ENCODE measurements around the gene DTNA.

Gene DTNA

DNA sequence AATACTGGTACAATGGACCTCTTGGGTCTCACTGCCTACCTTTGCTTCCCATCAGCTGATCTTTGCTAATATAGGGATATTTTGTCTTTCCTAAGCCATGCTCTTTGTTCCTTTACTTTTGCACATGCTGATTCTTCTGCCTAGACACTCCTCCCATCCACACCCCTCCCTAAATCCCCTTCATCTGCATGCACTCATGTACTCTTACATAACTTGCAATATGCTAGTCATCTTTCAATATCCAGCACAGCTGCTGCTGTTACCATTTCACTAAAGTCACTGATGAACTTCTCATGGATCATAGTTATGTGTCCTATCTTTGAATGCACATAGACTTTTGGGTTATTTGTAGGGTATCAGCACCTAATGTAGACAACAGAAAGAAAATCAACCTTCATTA lies 18.5 kb upstream of the DTNA start:
- Histone ChIP-seq H3K4me3 (ENCODE audit: severe bottlenecking) (no peak overlapping the region), H3K27me3 (ENCODE audit: insufficient read depth, poor library complexity, severe bottlenecking) (no peaks in the 10 kb centered on the region), H3K9me3 (ENCODE audit: severe bottlenecking) (no peaks in the 10 kb centered on the region), H3K4me1 (ENCODE audit: insufficient read depth, poor library complexity, severe bottlenecking) (no peaks in the 10 kb centered on the region), H3K27ac (ENCODE audit: poor library complexity, severe bottlenecking) (no peak overlapping the region), H3K36me3 (ENCODE audit: low read depth) (no peaks in the 10 kb centered on the region)
- DNase-seq (ENCODE audit: low spot score) (no peak), ATAC-seq (ENCODE audit: low read depth) (no peak)
- TF ChIP-seq, protein P1, sequence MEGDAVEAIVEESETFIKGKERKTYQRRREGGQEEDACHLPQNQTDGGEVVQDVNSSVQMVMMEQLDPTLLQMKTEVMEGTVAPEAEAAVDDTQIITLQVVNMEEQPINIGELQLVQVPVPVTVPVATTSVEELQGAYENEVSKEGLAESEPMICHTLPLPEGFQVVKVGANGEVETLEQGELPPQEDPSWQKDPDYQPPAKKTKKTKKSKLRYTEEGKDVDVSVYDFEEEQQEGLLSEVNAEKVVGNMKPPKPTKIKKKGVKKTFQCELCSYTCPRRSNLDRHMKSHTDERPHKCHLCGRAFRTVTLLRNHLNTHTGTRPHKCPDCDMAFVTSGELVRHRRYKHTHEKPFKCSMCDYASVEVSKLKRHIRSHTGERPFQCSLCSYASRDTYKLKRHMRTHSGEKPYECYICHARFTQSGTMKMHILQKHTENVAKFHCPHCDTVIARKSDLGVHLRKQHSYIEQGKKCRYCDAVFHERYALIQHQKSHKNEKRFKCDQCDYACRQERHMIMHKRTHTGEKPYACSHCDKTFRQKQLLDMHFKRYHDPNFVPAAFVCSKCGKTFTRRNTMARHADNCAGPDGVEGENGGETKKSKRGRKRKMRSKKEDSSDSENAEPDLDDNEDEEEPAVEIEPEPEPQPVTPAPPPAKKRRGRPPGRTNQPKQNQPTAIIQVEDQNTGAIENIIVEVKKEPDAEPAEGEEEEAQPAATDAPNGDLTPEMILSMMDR (IDR thresholded peaks at IDR 0.05; ENCODE audit: poor library complexity, severe bottlenecking), result no peak

DNA sequence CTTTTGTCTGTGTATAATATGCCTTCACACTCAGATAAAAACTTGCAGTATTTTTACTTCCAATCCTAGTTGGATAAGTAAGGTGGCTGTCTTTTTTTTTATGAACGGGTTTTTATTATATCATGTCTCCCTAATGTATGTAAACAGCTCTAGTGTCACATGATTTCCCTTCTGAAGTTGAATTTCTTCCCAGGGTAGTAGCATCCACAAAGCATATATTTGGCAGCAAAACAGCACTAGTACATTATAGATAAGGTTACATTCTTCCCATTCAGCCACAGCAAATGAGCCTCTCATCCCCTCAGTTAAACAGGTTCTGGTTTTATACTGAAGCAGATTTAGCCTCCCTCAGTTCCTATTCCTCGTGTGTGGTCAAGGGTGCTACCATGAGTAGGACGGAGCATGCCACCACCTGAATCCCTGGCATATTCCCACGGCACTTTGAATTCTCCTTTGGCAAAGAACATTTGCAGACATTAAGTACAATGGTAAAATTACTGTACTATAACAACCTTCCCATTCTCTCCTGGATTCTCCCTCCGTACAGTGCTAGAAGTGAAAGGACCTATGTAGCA lies 15.4 kb upstream of the DTNA start:
- ATAC-seq (ENCODE audit: low read depth) (no peak), DNase-seq (ENCODE audit: low spot score) (no peak)
- H3K27me3 ChIP-seq (ENCODE audit: insufficient read depth, poor library complexity, severe bottlenecking), result no peaks in the 10 kb centered on the region
- H3K4me3 ChIP-seq (ENCODE audit: severe bottlenecking), result no peak overlapping the region
- no peaks in the 10 kb centered on the region for H3K9me3 ChIP-seq (ENCODE audit: severe bottlenecking)
- no peaks in the 10 kb centered on the region for H3K36me3 ChIP-seq (ENCODE audit: low read depth)
- TF ChIP-seq, protein P1 (IDR thresholded peaks at IDR 0.05; ENCODE audit: poor library complexity, severe bottlenecking), result no peak
- no peak overlapping the region for H3K27ac ChIP-seq (ENCODE audit: poor library complexity, severe bottlenecking)
- peaks cover 16% of the 10 kb centered on the region for H3K4me1 ChIP-seq (ENCODE audit: insufficient read depth, poor library complexity, severe bottlenecking)

DNA sequence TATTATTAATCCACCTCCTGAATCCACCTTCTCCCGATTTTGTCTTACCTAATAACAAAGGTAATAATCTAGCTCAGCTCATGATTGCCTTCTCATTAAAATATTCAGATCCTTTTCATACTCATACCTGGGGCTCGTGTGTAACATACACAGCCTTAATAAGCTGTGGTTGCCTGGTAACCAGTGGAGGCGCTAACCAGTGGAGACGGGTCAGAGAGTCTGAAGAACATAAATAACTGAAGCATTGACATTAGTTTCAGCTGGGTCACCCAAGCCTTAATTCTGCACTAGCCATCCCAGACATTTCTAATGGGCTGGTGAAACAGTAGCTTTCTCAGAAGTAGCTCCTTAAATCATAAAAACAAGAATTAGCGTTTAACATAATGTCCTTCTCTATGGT lies 14.8 kb upstream of the DTNA start:
- Histone ChIP-seq H3K4me3 (ENCODE audit: severe bottlenecking) (no peak overlapping the region), H3K27ac (ENCODE audit: poor library complexity, severe bottlenecking) (no peak overlapping the region), H3K36me3 (ENCODE audit: low read depth) (no peaks in the 10 kb centered on the region), H3K9me3 (ENCODE audit: severe bottlenecking) (no peaks in the 10 kb centered on the region), H3K4me1 (ENCODE audit: insufficient read depth, poor library complexity, severe bottlenecking) (peaks cover 16% of the 10 kb centered on the region), H3K27me3 (ENCODE audit: insufficient read depth, poor library complexity, severe bottlenecking) (no peaks in the 10 kb centered on the region)
- DNase-seq (ENCODE audit: low spot score) (no peak), ATAC-seq (ENCODE audit: low read depth) (no peak)
- TF ChIP-seq, protein P1 (IDR thresholded peaks at IDR 0.05; ENCODE audit: poor library complexity, severe bottlenecking), result no peak

DNA sequence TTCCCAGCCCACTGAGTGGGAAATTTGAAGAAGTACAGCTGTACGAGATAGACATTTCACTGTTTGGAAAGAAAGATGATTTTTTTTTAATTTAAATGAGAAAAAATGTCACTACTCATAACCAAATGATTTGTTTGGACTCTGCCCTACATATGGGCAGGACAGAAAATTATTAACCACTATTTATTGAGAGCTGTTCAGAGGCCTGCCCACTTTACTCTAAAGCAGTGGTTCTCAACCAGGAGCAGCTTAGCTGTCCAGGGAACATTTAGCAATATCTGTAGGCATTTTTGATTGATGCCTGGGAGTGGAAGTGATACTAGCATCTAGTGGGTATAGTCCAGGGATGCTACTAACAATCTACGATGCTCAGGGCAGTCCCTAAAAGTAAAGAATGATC lies 13.4 kb upstream of the DTNA start:
- no peak overlapping the region for H3K4me3 ChIP-seq (ENCODE audit: severe bottlenecking)
- H3K9me3 ChIP-seq (ENCODE audit: severe bottlenecking), result no peaks in the 10 kb centered on the region
- ATAC-seq (ENCODE audit: low read depth), result no peak
- peak overlapping the region; percentile 50 for H3K27ac ChIP-seq (ENCODE audit: poor library complexity, severe bottlenecking)
- H3K36me3 ChIP-seq (ENCODE audit: low read depth), result no peaks in the 10 kb centered on the region
- TF ChIP-seq, protein P1 (IDR thresholded peaks at IDR 0.05; ENCODE audit: poor library complexity, severe bottlenecking), result no peak
- no peak for DNase-seq (ENCODE audit: low spot score)
- H3K4me1 ChIP-seq (ENCODE audit: insufficient read depth, poor library complexity, severe bottlenecking), result peaks cover 16% of the 10 kb centered on the region
- no peaks in the 10 kb centered on the region for H3K27me3 ChIP-seq (ENCODE audit: insufficient read depth, poor library complexity, severe bottlenecking)

DNA sequence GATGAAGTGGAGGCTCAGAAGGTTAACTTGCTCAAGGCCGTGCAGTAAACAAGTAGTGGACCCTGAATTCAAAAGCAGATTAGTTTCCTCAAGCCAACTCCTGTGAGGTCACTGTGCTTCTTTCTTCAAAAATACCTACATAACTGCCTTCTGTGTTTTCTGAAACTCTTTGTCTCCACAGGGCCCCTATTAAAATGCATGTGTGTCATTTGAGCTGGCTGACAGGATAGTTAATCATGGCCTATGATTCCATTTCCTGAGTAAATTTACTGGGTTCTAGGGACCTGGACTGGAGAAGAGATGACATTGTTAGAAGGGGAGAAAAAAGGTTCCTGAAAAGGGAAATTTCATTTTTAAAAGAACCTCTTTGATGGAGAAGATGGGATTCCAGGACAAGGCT lies 12.9 kb upstream of the DTNA start:
- no peaks in the 10 kb centered on the region for H3K27me3 ChIP-seq (ENCODE audit: insufficient read depth, poor library complexity, severe bottlenecking)
- ATAC-seq (ENCODE audit: low read depth) (no peak), DNase-seq (ENCODE audit: low spot score) (no peak)
- peak overlapping the region; percentile 50 for H3K27ac ChIP-seq (ENCODE audit: poor library complexity, severe bottlenecking)
- H3K9me3 ChIP-seq (ENCODE audit: severe bottlenecking), result no peaks in the 10 kb centered on the region
- TF ChIP-seq, protein P1 (IDR thresholded peaks at IDR 0.05; ENCODE audit: poor library complexity, severe bottlenecking), result no peak
- H3K36me3 ChIP-seq (ENCODE audit: low read depth), result no peaks in the 10 kb centered on the region
- peaks cover 16% of the 10 kb centered on the region for H3K4me1 ChIP-seq (ENCODE audit: insufficient read depth, poor library complexity, severe bottlenecking)
- no peak overlapping the region for H3K4me3 ChIP-seq (ENCODE audit: severe bottlenecking)
